Measurements from ENCODE around the gene NABP1. TPM values are rescaled to one million over a fixed set of nuclear protein-coding genes. Genes with fewer than 3 reads are reported as not detected.

NABP1 gene
- total RNA-seq, 1 donor from 2014 or later, result 13.5 TPM

- TF ChIP-seq CTCF (IDR thresholded peaks at IDR 0.05; ENCODE audit: unreplicated experiment), result no peak
- H3K27ac Mint-ChIP-seq, result no peak overlapping the region
- H3K4me1 Mint-ChIP-seq, result no peaks in the 10 kb centered on the region
- H3K27me3 Mint-ChIP-seq (ENCODE audit: low read depth), result no peaks in the 10 kb centered on the region
- peaks cover 11% of the 10 kb centered on the region for H3K9me3 Mint-ChIP-seq
- H3K36me3 Mint-ChIP-seq, result no peaks in the 10 kb centered on the region
- no peak overlapping the region for H3K4me3 Mint-ChIP-seq
- DNase-seq (ENCODE audit: low spot score in 2 of 2, unreplicated experiment in 2 of 2), result no peak
These were observed 24.1 kb upstream of the NABP1 start for GRCh38 chr2:191653667-191654391.

- TF ChIP-seq CTCF (IDR thresholded peaks at IDR 0.05; ENCODE audit: unreplicated experiment), result no peak
- Mint-ChIP-seq H3K4me3 (no peak overlapping the region), H3K27me3 (ENCODE audit: low read depth) (no peaks in the 10 kb centered on the region), H3K9me3 (peaks cover 19% of the 10 kb centered on the region), H3K36me3 (no peaks in the 10 kb centered on the region), H3K4me1 (no peaks in the 10 kb centered on the region), H3K27ac (no peak overlapping the region)
- no peak for DNase-seq (ENCODE audit: low spot score in 2 of 2, unreplicated experiment in 2 of 2)
These were observed 21.5 kb upstream of the NABP1 start for GRCh38 chr2:191656391-191656790.

DNA sequence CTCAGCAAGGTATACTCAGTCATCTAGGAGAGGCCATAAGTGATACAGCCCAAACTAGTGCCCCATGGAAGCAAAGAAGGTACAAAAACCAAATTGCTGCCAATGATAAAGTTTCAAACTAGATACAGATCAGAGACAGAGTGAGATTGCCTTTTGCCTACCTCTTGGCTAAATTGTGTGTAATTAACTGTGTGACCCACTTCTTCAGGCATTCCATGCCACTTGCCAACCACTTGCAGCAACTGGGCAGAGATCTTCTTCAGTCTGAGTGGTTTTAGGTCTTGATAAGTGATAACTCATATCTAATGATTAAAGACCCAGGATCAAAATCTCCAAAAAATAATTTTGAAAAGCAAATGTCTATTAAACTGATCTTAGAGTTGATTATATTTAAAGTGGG lies 21.1 kb upstream of the NABP1 start:
- no peaks in the 10 kb centered on the region for H3K27me3 Mint-ChIP-seq (ENCODE audit: low read depth)
- H3K9me3 Mint-ChIP-seq, result peaks cover 19% of the 10 kb centered on the region
- H3K36me3 Mint-ChIP-seq, result no peaks in the 10 kb centered on the region
- H3K4me1 Mint-ChIP-seq, result no peaks in the 10 kb centered on the region
- no peak overlapping the region for H3K27ac Mint-ChIP-seq
- TF ChIP-seq CTCF (IDR thresholded peaks at IDR 0.05; ENCODE audit: unreplicated experiment), result no peak
- no peak overlapping the region for H3K4me3 Mint-ChIP-seq
- DNase-seq (ENCODE audit: low spot score in 2 of 2, unreplicated experiment in 2 of 2), result no peak

- Mint-ChIP-seq H3K9me3 (peaks cover 18% of the 10 kb centered on the region), H3K27ac (no peak overlapping the region), H3K4me3 (no peak overlapping the region), H3K4me1 (no peaks in the 10 kb centered on the region), H3K27me3 (ENCODE audit: low read depth) (no peaks in the 10 kb centered on the region), H3K36me3 (no peaks in the 10 kb centered on the region)
- DNase-seq (ENCODE audit: low spot score in 2 of 2, unreplicated experiment in 2 of 2), result no peak
- TF ChIP-seq CTCF (IDR thresholded peaks at IDR 0.05; ENCODE audit: unreplicated experiment), result no peak
These were observed 20.0 kb upstream of the NABP1 start for GRCh38 chr2:191657977-191658376.

- DNase-seq (ENCODE audit: low spot score in 2 of 2, unreplicated experiment in 2 of 2), result no peak
These were observed 18.7 kb upstream of the NABP1 start for GRCh38 chr2:191659198-191659597.

More at GRCh38 chr2:191659198-191659597, 18.7 kb upstream of the NABP1 start:
- TF ChIP-seq CTCF (IDR thresholded peaks at IDR 0.05; ENCODE audit: unreplicated experiment), result no peak
- Mint-ChIP-seq H3K36me3 (no peaks in the 10 kb centered on the region), H3K27me3 (ENCODE audit: low read depth) (no peaks in the 10 kb centered on the region), H3K4me1 (no peaks in the 10 kb centered on the region), H3K27ac (no peak overlapping the region), H3K9me3 (peaks cover 15% of the 10 kb centered on the region), H3K4me3 (no peak overlapping the region)
